ENCODE measurements around the gene PAQR7. TPM values are rescaled to one million over a fixed set of nuclear protein-coding genes. Genes with fewer than 3 reads are reported as not detected.
A peak's percentile ranks its signal among the peaks of the same experiment; 100 is the strongest.

PAQR7 gene
- total RNA-seq, 2 donors from 2014 or later, result 2.5 to 3.4 TPM

GRCh38 chr1:25817840-25818501 is 57.5 kb downstream of the PAQR7 start:
- Histone ChIP-seq H3K4me1 (peaks cover 10% of the 10 kb centered on the region), H3K9ac (ENCODE audit: low read depth in 2 of 2, low read length in 2 of 2) (peak overlapping the region; percentile 41 to 94), H3K9me3 (no peaks in the 10 kb centered on the region), H3K27ac (no peak overlapping the region), H3K4me3 (no peak overlapping the region), H3K36me3 (no peaks in the 10 kb centered on the region), H3K27me3 (no peaks in the 10 kb centered on the region)
- TF ChIP-seq, protein P1, sequence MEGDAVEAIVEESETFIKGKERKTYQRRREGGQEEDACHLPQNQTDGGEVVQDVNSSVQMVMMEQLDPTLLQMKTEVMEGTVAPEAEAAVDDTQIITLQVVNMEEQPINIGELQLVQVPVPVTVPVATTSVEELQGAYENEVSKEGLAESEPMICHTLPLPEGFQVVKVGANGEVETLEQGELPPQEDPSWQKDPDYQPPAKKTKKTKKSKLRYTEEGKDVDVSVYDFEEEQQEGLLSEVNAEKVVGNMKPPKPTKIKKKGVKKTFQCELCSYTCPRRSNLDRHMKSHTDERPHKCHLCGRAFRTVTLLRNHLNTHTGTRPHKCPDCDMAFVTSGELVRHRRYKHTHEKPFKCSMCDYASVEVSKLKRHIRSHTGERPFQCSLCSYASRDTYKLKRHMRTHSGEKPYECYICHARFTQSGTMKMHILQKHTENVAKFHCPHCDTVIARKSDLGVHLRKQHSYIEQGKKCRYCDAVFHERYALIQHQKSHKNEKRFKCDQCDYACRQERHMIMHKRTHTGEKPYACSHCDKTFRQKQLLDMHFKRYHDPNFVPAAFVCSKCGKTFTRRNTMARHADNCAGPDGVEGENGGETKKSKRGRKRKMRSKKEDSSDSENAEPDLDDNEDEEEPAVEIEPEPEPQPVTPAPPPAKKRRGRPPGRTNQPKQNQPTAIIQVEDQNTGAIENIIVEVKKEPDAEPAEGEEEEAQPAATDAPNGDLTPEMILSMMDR (IDR thresholded peaks at IDR 0.05), result no peak
- intact Hi-C loops (cut with DNase I), result no loop called here
- no peak for DNase-seq

- no peaks in the 10 kb centered on the region for H3K27me3 ChIP-seq
- no peak for DNase-seq
- intact Hi-C loops (cut with DNase I), result no loop called here
- no peak overlapping the region for H3K9ac ChIP-seq (ENCODE audit: low read depth in 2 of 2, low read length in 2 of 2)
- H3K27ac ChIP-seq, result no peak overlapping the region
- H3K36me3 ChIP-seq, result no peaks in the 10 kb centered on the region
- peaks cover 7% of the 10 kb centered on the region for H3K4me1 ChIP-seq
- no peak overlapping the region for H3K4me3 ChIP-seq
- TF ChIP-seq, protein P1 (IDR thresholded peaks at IDR 0.05), result no peak
- no peaks in the 10 kb centered on the region for H3K9me3 ChIP-seq
Observed at GRCh38 chr1:25816112-25816718, 59.3 kb downstream of the PAQR7 start.

GRCh38 chr1:25815208-25816111 is 60.0 kb downstream of the PAQR7 start:
- no peak overlapping the region for H3K9ac ChIP-seq (ENCODE audit: low read depth in 2 of 2, low read length in 2 of 2)
- no peaks in the 10 kb centered on the region for H3K36me3 ChIP-seq
- no peak overlapping the region for H3K4me3 ChIP-seq
- TF ChIP-seq, protein P1 (IDR thresholded peaks at IDR 0.05), result no peak
- H3K9me3 ChIP-seq, result no peaks in the 10 kb centered on the region
- peaks cover 4% of the 10 kb centered on the region for H3K4me1 ChIP-seq
- no peak for DNase-seq
- H3K27me3 ChIP-seq, result no peaks in the 10 kb centered on the region
- H3K27ac ChIP-seq, result no peak overlapping the region
- intact Hi-C loops (cut with DNase I), result no loop called here

DNA sequence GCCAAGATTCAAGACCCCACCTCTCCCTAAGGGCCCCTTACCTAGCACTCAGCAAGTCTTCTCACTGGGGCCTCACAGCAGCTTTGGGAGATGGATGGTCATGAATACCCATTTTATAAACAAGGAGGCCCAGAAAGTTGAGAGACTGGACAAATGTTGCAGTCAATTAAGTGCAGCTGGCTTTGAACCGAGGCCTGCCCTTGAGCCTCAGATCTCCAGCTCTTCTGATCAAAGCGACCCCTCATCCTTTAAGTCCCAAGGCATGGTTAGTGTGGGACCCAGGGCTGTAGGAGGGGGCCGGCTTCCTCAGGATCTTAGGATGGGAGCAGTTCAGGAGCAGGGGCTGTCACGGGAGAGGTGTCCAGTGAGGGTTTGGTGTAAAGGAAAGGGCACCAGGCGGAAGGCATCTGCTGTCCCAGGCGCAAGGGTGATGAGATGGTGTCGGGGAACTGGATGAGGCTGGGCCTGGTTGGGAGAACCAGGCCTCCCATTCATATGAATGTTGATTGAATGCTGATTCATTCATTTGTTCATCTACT is 60.9 kb downstream of the PAQR7 start:
- no peak overlapping the region for H3K9ac ChIP-seq (ENCODE audit: low read depth in 2 of 2, low read length in 2 of 2)
- H3K9me3 ChIP-seq, result no peaks in the 10 kb centered on the region
- no peaks in the 10 kb centered on the region for H3K36me3 ChIP-seq
- H3K27ac ChIP-seq, result no peak overlapping the region
- intact Hi-C loops (cut with DNase I), result loop anchor here (5.0 kb wide), 1 partner anchor 207 kb away; no protein-coding TSS in a partner anchor
- no peak for DNase-seq
- H3K27me3 ChIP-seq, result no peaks in the 10 kb centered on the region
- H3K4me3 ChIP-seq, result no peak overlapping the region
- TF ChIP-seq, protein P1 (IDR thresholded peaks at IDR 0.05), result no peak
- H3K4me1 ChIP-seq, result peaks cover 4% of the 10 kb centered on the region

Measured in colonic mucosa (tissue), 4 donors.